HG03039 (cell line): ENCODE results near the gene SKAP1.

Experiments used
- ATAC-seq: cut with Tn5 transposase; IDR thresholded peaks from one replicate; pipeline ENCODE4 v1.9.1; 2021; ENCODE audit warnings: mild to moderate bottlenecking, moderate library complexity; ENCODE audit not compliant: unreplicated experiment

Gene SKAP1

DNA sequence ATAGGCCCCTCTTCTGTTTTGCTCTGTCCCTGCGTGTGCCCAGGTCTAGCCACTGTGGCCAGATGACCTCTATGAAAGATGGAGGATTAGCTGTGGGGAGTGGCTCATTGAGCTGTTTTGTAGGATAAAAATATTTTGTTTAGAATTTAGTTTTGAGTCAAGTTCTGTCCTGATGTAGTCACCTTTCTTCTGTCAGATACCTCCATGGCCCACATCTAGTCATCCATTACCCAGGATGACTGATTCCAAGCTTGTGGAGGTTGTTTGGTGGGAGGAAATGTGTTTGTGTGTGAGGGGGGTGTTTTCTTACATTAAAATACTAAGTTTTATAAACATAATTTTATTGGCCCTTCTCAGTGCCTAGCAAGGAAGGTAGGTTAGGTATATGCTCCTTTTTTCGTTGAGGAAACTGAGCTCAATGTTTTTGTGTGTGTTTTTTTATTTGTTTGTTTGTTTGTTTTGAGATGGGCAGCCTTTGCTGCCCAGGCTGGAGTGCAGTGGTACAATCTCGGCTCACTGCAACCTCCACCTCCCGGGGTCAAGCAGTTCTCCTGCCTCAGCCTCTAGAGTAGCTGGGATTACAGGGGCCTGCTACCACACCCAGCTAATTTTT lies 306.1 kb downstream of the SKAP1 start:
- no peak for ATAC-seq

- ATAC-seq, result no peak
Measured at GRCh38 chr17:48123111-48123510, 306.9 kb downstream of the SKAP1 start.

GRCh38 chr17:48122665-48123045 lies 307.4 kb downstream of the SKAP1 start:
- ATAC-seq, result no peak

DNA sequence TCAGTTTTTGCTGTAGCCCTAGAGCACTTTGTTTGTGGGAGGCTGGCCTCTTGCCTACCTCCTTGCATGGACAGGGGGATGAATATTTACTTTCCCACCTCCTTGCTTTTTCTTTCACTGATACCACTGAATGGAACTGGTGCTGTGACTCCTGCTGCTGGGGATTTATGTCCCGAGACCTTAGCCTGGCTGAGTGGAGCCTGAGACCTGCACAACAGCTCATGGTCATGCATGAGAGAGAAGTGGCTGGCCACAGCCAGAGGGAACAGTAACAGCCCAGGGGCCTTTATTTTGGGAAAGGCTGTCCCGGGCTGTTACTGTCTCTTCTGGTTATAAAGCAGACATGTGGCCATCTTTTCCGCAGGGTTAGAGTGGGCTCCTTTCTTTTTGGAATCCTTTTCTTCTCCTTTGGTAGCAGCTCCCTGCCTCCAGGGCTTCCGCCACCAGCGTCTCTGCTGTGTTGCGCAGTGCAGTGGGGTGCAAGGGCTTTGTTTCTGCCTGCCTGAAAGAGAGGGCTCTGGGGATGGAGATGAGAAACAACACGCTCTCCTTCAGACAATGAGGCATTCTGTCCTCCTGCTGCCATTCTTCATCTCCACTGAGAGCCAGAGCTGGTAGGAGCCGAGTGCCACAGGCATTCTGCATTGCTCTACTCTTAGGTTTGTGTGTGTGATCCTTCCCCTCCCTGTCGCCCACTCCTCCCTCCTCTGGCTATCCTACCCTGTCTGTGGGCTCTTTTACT lies 307.9 kb downstream of the SKAP1 start:
- no peak for ATAC-seq

DNA sequence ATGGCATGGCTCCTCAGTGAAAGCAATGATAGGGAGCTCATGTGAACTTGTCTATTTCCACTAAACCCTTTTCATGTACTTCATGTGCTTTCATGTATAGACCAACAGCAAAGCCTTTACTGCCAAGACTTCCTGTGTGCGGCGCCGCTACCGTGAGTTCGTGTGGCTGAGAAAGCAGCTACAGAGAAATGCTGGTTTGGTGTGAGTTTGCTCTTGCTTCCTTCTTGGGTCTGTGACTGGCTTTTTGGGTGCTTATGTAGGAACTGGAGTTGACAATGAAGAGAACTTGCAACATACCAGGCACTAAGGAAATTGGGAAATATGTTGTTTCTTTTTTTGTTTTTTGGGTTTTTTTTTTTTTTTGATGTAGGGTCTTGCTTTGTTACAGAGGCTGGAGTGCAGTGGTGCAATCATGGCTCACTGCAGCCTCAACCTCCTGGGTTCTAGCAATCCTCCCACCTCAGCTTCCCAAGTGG lies 316.8 kb downstream of the SKAP1 start:
- ATAC-seq, result no peak

DNA sequence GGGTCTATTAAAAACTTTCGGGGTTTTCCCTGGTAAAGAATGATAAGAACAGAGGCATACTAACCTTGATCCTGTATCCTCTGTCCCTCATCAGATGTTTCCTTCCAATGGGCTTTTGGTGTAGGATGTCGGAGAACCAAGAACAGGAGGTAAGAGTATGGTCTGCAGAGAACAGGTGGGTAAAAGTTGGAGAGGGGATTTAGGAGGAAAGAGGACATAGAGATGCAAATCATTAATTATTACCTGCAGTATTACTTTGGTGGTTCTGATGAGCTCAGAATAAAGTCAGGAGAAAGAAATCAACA lies 318.1 kb downstream of the SKAP1 start:
- no peak for ATAC-seq

GRCh38 chr17:48110761-48111160 lies 319.3 kb downstream of the SKAP1 start:
- no peak for ATAC-seq

- peak; percentile 77 for ATAC-seq
Measured at GRCh38 chr17:48107137-48108055, 322.6 kb downstream of the SKAP1 start, which contains the start of gene SNX11. TSS of gene SNX11 (plus strand) at chr17:48107766. CDS start at chr17:48112044, 4,278 bp downstream.

DNA sequence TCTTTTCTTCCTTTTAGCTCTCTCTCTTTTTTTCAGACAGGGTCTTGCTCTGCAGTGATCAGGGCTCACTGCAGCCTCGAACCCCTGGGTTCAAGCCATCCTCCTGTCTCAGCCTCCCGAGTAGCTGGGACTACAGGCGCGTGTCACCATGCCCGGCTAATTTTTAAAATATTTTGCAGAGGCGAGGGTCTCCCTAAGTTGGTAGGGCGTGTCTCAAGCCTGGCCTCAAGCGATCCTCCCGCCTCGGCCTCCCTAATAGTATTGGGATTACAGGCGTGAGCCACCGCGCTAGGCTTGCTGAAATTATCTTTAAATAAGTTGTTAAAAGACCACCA lies 323.2 kb downstream of the SKAP1 start:
- ATAC-seq, result no peak

DNA sequence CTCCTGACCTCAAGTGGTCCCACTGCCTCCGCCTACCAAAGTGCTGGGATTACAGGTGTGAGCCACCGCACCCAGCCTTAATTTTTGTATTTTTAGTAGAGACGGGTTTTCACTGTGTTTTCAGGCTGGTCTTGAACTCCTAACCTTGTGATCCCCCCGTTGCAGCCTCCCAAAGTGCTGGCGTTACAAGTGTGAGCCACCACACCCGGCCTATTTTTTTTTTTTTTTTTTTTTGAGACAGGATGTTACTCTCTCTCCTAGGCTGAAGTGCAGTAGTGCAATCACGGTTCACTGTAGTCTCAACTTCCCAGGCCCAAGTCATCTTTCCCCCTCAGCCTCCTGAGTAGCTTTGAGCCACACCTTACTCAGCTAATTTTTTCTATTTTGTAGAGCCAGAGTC lies 325.6 kb downstream of the SKAP1 start:
- ATAC-seq, result no peak

DNA sequence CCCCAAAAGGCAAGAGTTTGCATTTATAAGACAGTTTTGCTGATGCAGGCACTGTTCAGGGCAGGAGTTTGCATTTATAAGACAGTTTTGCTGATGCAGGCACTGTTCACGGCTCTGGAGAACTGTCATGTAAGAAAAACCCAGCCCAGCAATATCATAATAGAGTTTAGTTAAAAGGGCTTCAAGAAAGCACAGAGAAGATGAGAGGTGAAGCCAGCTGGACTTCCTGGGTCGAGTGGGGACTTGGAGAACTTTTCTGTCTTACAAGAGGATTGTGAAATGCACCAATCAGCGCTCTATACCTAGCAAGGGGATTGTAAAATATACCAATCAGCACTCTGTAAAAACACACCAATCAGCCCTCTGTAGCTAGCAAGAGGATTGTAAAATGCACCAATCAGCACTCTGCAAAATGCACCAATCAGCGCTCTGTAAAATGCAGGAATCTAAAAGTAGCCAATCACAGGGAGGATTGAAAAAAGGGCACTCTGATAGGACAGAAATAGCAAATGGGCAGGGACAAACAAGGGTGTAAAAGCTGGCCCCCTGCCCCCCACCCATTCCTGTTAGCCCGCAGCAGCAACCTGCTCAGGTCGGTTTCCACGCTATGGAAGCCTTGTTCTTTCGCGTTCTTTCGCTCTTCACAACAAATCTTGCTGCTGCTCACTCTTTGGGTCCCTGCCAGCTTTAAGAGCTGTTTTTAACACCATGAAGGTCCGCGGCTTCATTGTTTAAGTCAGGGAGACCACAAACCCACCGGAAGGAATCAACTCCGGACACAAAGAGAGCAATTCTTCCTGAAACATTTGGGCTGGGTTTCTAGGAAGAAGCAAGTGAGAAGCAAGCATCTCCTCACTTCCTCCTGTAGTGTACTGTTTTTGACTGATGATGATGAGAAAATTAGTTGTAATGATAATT lies 327.0 kb downstream of the SKAP1 start:
- ATAC-seq, result no peak

DNA sequence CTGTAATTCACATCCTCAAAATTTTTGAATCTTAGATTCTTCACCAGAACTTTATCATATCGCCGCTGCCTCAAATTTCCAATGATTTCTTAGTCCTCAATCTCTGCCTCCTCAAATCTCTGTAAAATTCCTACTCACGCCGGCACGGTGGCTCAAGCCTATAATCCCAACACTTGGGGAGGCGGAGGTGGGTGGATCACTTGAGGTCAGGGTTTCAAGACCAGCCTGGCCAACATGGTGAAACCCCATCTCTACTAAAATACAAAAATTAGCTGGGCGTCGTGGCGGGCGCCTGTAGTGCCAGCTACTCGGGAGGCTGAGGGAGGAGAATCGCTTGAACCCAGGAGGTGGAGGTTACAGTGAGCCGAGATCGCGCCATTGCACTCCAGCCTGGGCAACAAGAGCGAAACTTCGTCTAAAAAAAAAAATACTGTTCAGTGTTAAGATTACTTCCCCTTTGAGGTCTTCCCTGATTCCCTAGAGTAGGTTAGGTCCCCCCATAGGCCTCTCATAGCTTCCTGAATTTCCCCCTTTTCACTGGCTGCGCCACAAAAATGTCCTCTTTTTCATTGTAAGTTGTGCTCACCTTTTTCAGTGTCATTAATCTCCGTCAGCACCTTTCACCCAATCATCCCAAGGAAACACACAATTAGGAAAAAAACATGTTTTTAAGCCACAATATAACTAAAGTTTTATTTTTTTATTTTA lies 327.8 kb downstream of the SKAP1 start:
- no peak for ATAC-seq

DNA sequence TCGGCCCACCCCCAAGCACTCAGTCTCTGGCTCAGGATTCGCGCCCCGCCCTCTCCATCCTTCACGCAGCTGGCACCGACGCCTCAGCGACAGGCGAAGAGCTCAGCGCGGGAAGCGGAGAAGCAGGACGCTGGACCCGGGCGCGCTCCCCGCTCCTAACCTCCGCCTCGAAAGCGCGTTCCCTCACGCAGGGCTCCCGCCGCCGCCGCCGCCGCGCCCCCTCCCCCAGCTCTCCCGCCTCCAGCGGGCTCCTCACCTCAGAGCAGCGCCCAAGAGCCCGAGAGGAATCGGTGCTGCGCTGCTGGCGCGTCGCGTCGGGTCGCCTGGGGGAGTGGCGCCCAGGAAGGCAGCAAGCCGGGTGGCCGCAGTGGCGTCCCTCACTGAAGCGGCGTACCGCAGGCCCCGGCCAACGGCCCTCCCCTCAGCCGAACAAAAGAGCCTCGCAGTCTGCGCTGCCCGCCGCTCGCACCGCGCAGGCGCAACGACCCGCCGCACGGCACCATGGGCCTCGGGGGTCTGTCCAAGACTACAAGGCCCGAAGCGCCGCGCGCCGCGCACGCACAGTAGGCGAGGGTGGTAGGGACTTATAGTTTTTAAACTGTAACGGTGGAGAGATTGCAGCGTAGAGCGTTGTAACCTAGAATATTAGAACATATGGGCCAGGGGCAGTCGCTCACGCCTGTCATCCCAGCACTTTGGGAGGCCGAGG lies 328.8 kb downstream of the SKAP1 start, which contains the start of gene CBX1:
Gene CBX1 (minus strand): TSS at position 467 of the 709 bp plus-strand sequence. CDS start 24,474 bp downstream, outside the sequence.
- peak; percentile 80 for ATAC-seq

DNA sequence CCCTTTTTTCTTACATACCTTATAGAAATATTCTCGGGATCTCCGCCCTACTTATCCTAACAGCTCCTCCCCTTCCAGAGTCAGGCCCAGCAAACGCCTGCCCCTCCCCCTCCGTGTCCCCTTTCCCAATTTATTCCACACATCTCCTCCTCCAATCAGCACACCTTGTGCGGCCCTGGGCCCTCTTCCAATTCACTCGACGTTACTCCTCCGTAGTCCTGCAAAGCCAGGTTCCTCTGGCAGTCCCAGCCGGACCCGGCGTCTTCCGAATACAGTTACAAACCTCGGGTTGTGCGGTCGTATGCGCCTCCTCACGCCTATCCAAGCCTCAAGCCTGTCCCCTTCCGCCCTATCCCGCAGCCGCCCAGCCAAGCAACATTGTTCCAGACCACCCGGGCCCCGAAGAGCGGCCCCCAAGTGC lies 329.4 kb downstream of the SKAP1 start:
- peak; percentile 6 for ATAC-seq

DNA sequence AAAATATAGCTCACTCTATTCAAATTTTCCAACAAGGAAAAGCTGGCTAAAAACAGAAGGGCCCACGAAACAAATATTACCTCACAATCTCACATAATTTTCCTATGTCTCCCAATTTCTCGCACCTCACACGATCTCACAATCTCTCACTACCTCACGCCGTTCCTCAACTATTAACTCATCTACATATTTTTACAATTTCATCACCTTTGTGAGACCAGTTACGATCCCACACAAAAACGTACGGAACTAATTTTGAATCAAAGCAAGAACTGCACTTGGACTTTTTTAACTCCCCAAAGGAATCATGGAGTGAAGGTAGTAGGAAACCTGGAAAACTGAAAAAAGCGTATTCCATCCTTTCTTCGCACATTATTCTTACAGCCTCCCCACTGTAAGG lies 329.9 kb downstream of the SKAP1 start:
- ATAC-seq, result no peak

GRCh38 chr17:48095611-48096010 lies 334.4 kb downstream of the SKAP1 start:
- ATAC-seq, result no peak

DNA sequence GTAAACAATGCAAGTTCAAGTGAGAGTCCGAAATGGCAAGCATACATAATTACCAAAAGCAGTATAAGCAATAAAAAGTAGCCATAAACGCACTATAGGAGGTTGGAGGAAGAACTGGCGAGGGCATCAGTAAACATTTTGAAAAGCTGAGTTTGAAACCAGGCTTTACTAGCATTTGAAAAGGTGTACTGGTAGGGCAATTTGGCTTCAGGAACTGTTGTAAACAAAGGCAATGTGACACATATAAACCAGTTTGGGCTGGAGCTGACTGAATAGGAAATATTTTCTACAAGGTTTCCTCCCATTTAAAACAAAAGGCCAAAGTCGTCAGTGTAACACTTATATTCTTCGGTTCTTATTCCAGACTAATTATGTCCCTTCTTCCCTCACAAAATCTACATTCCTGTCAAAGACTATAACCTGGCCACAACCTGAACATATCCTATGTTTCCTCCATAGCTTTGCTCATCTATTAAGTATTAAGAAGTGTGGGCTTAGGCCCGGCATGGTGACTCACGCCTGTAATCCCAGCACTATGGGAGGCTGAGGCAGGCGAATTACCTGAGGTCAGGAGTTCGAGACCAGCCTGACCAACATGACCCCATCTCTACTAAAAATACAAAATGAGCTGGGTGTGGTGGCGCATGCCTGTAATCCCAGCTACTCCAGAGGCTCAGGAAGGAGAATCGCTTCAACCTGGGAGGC lies 336.5 kb downstream of the SKAP1 start:
- no peak for ATAC-seq

GRCh38 chr17:48084932-48085331 lies 345.1 kb downstream of the SKAP1 start:
- no peak for ATAC-seq
